SIG-M5 treated with dmso at 0.1 percent for 504 hours (cell line): ENCODE measurements around the gene RHOH.

ENCODE experiments used
- DNase-seq: peaks from one replicate; lab custom pipeline; 2025; ENCODE audit not compliant: unreplicated experiment; lab: John Stamatoyannopoulos, UW

RHOH gene

GRCh38 chr4:40204507-40205258 is 7.9 kb downstream of the RHOH start:
- DNase-seq = no peak

- peak; percentile 87 for DNase-seq
Measured at GRCh38 chr4:40205259-40206198, 8.7 kb downstream of the RHOH start.

- DNase-seq = peak; percentile 34
Measured at GRCh38 chr4:40206426-40206825, 9.6 kb downstream of the RHOH start.

- no peak for DNase-seq
Measured at GRCh38 chr4:40209401-40209800, 12.6 kb downstream of the RHOH start.

- DNase-seq = no peak
Measured at GRCh38 chr4:40210776-40211175, 13.9 kb downstream of the RHOH start.

GRCh38 chr4:40211224-40212185 is 14.7 kb downstream of the RHOH start:
- no peak for DNase-seq

GRCh38 chr4:40212674-40213527 is 16.1 kb downstream of the RHOH start:
- DNase-seq = no peak

- DNase-seq = no peak
Measured at GRCh38 chr4:40214038-40214437, 17.2 kb downstream of the RHOH start.

- DNase-seq = no peak
Measured at GRCh38 chr4:40214661-40215418, 18.0 kb downstream of the RHOH start.

- no peak for DNase-seq
Measured at GRCh38 chr4:40216622-40217366, 20.0 kb downstream of the RHOH start.

- DNase-seq = no peak
Measured at GRCh38 chr4:40221744-40222143, 24.9 kb downstream of the RHOH start.

GRCh38 chr4:40223343-40223742 is 26.5 kb downstream of the RHOH start:
- DNase-seq = no peak

GRCh38 chr4:40224432-40224831 is 27.6 kb downstream of the RHOH start:
- DNase-seq = no peak

- no peak for DNase-seq
Measured at GRCh38 chr4:40225497-40225896, 28.7 kb downstream of the RHOH start.

- no peak for DNase-seq
Measured at GRCh38 chr4:40227284-40227683, 30.5 kb downstream of the RHOH start.

GRCh38 chr4:40228497-40229365 is 31.9 kb downstream of the RHOH start:
- DNase-seq = no peak

- no peak for DNase-seq
Measured at GRCh38 chr4:40231316-40231863, 34.6 kb downstream of the RHOH start.
